ENCODE data around the gene ALAS1. TPM values are rescaled to one million over a fixed set of nuclear protein-coding genes. Genes with fewer than 3 reads are reported as not detected.

Gene ALAS1
- total and polyA plus RNA-seq, 8 donors: 19.6 to 75.3 (median 39.1) TPM

DNA sequence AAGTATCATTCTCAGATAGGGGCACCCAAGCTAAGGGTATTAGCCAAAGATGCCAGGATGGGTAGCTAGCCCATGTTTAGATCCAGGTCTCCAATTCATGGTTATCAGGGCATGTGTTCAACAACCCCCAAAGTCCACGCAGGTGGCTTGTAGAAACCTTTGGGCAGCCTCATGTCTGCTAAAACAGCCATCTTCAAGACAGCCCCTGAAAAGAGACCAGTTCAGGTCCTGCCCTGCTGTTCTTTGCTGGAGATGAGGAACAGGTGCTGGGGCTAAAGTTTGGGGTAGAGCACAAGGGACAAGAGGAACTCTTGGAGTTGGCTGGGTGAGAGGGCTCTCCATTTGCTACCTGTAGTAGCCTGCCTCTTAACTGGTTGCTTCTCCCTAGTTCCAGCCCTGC, 52.2 kb downstream of the ALAS1 start:
- H3K4me1 ChIP-seq: peaks cover 20 to 63% (median 37%) of the 10 kb centered on the region in 4 donors
- WGBS, 5 donors: 59 to 88% (median 64%) methylated on average over 1 of the region's 1 CpG
- intact Hi-C loops (cut with DNase I; ENCODE audit: low total_unique reads): no loop called here
- TF ChIP-seq POLR2A (IDR thresholded peaks at IDR 0.05) (no peak), POLR2AphosphoS5 (IDR thresholded peaks at IDR 0.05) (no peak), EP300 (IDR thresholded peaks at IDR 0.05) (no peak)
- no peak overlapping the region for H3K4me3 ChIP-seq
- H3K27ac ChIP-seq: no peak overlapping the region
- no peaks in the 10 kb centered on the region for H3K9me3 ChIP-seq
- DNase-seq: no peak
- H3K27me3 ChIP-seq: no peaks in the 10 kb centered on the region
- H3K36me3 ChIP-seq: peaks cover 29 to 77% (median 73%) of the 10 kb centered on the region in 4 donors

DNA sequence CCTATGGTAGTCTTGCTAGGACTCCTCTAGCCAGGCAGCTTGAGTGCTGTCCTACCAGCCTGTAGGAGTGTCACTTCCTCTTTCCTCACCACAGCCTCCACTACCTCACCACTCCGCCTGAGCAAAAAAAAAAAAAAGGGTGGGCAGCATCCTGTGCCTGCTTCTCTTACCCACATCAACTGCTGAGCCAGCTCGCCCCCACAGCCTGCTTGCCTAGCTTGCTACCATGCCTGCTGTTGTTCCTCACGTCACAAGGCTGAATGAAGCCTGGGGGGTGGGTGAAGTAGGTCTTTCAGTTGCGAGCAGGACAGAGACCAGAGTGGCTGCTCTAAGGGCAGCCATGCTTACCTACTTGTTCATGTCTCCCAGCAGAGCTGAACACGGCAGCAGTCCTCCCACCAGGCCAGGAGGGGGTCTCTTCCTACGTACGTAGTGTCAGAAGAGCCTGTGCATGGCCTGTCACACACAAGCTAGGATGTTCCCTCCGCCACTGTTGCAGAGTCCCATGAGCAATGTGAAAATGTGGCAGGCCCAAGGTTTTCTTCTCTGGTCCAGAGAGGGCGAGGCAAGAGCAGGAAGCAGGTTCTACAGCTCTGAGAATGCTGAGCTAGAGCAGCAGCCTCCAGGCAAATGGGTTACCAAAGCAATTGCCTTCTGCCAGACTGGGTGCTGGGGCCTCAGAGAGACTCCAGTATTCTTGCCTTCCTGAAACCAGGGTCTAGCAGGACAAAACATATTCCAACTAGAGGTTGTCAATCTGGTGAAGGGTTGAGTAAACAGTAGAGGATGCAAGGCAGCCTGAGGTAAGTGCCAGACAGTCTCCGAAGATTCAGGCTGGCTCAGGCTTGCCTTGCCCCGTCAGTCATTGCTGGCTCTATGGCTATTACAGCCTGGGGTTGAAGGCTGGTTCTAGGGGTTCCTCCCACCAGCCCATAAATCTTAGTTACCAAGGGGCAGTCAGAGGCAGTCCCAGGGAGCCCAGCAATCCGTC, 55.6 kb downstream of the ALAS1 start:
- intact Hi-C loops (cut with DNase I; ENCODE audit: low total_unique reads): no loop called here
- peaks cover 63 to 100% (median 99%) of the 10 kb centered on the region in 4 donors for H3K36me3 ChIP-seq
- TF ChIP-seq POLR2AphosphoS5 (IDR thresholded peaks at IDR 0.05): peak in 1 of 3 donors; percentile 32
- TF ChIP-seq, protein P1, sequence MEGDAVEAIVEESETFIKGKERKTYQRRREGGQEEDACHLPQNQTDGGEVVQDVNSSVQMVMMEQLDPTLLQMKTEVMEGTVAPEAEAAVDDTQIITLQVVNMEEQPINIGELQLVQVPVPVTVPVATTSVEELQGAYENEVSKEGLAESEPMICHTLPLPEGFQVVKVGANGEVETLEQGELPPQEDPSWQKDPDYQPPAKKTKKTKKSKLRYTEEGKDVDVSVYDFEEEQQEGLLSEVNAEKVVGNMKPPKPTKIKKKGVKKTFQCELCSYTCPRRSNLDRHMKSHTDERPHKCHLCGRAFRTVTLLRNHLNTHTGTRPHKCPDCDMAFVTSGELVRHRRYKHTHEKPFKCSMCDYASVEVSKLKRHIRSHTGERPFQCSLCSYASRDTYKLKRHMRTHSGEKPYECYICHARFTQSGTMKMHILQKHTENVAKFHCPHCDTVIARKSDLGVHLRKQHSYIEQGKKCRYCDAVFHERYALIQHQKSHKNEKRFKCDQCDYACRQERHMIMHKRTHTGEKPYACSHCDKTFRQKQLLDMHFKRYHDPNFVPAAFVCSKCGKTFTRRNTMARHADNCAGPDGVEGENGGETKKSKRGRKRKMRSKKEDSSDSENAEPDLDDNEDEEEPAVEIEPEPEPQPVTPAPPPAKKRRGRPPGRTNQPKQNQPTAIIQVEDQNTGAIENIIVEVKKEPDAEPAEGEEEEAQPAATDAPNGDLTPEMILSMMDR (IDR thresholded peaks at IDR 0.05): no peak
- TF ChIP-seq EP300 (IDR thresholded peaks at IDR 0.05): no peak
- no peak for TF ChIP-seq POLR2A (IDR thresholded peaks at IDR 0.05)
- H3K4me3 ChIP-seq: peak overlapping the region in 1 of 4 donors; percentile 13
- DNase-seq: peak; percentile 48 to 78
- 62 to 77% (median 70%) methylated on average over 10 to 12 of the region's 12 CpGs for WGBS, 5 donors
- peak overlapping the region; percentile 19 to 78 (median 60) for H3K27ac ChIP-seq
- no peaks in the 10 kb centered on the region for H3K27me3 ChIP-seq
- H3K9me3 ChIP-seq: no peaks in the 10 kb centered on the region
- H3K4me1 ChIP-seq: peaks cover 7 to 42% (median 23%) of the 10 kb centered on the region in 4 donors

DNA sequence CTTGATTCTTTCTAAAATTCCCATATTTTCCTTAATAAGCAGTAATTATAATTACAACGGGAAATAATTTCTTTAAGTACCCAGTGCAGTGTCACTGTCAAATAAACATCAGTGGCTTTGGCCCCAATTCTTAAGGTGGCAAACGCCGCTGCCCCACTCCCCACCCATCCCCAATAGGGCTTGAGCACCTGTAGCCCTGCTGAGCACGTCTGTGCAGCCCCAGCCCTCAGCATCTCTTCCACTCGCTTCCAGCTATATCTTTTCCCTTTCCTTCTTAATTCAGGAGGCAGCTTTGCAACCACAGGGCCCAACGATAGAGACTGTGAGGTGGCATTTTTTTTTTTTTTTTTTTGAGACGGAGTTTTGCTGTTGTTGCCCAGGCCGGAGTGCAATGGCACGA, 56.6 kb downstream of the ALAS1 start:
- intact Hi-C loops (cut with DNase I; ENCODE audit: low total_unique reads): no loop called here

DNA sequence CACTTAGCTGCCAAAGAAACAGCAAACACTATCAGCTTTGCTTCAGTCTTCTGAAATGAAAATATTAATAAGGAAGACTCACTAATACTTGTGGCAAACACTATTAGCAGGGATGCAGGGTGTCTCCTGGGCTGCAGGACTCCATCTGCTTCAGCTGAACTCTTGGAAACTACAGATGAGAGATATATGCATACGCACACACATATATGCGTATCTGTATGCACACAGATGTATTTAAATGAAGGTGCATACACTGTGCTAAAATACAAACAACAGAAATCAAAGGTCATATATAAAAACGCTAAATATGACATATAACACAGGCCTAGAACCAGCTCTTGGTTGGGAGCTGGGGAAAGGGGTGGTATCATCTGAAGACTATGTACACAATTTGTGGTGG, 58.2 kb downstream of the ALAS1 start:
- DNase-seq: no peak
- Histone ChIP-seq H3K9me3 (no peaks in the 10 kb centered on the region), H3K36me3 (peaks cover 89 to 100% (median 99%) of the 10 kb centered on the region in 4 donors), H3K4me1 (peaks cover 7 to 44% (median 23%) of the 10 kb centered on the region in 4 donors), H3K27me3 (no peaks in the 10 kb centered on the region), H3K4me3 (no peak overlapping the region), H3K27ac (no peak overlapping the region)
- intact Hi-C loops (cut with DNase I; ENCODE audit: low total_unique reads): no loop called here
- 71 to 86% (median 73%) methylated on average over 3 of the region's 3 CpGs for WGBS, 5 donors
- TF ChIP-seq POLR2AphosphoS5 (IDR thresholded peaks at IDR 0.05) (no peak), EP300 (IDR thresholded peaks at IDR 0.05) (no peak), POLR2A (IDR thresholded peaks at IDR 0.05) (no peak)

More for the DNA sequence above, 56.6 kb downstream of the ALAS1 start:
- H3K9me3 ChIP-seq: no peaks in the 10 kb centered on the region
- H3K27me3 ChIP-seq: no peaks in the 10 kb centered on the region
- H3K4me1 ChIP-seq: peaks cover 7 to 48% (median 23%) of the 10 kb centered on the region in 4 donors
- DNase-seq: no peak
- WGBS, 5 donors: 72 to 81% (median 76%) methylated on average over 9 of the region's 9 CpGs
- peaks cover 73 to 100% (median 99%) of the 10 kb centered on the region in 4 donors for H3K36me3 ChIP-seq
- TF ChIP-seq EP300 (IDR thresholded peaks at IDR 0.05) (no peak), POLR2A (IDR thresholded peaks at IDR 0.05) (no peak), POLR2AphosphoS5 (IDR thresholded peaks at IDR 0.05) (no peak)
- TF ChIP-seq, protein P1 (IDR thresholded peaks at IDR 0.05): no peak
- H3K4me3 ChIP-seq: no peak overlapping the region
- H3K27ac ChIP-seq: peak overlapping the region in 1 of 5 donors; percentile 78

DNA sequence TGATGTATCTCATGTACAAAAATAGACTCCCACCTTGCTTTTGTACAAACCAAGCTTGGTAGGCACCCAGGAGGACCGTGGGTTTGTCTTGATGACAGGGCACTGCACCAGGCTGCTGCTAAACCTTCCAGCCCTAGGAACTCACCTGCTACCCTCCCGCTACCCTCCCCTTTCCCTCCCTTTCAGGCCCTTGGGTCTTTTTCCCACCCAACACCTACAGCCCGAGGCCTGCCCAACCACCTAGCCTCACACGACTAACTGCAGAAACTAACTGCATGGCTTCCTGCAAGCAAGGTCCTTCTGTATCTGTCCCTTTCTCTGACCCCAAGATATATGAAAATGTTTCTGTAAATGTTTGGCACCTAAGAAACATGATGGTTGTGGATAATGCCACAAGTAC, 58.7 kb downstream of the ALAS1 start:
- DNase-seq: no peak
- H3K4me3 ChIP-seq: no peak overlapping the region
- H3K27ac ChIP-seq: no peak overlapping the region
- peaks cover 7 to 39% (median 23%) of the 10 kb centered on the region in 4 donors for H3K4me1 ChIP-seq
- peaks cover 94 to 100% (median 99%) of the 10 kb centered on the region in 4 donors for H3K36me3 ChIP-seq
- 74 to 85% (median 82%) methylated on average over 4 of the region's 4 CpGs for WGBS, 5 donors
- TF ChIP-seq POLR2A (IDR thresholded peaks at IDR 0.05) (no peak), EP300 (IDR thresholded peaks at IDR 0.05) (no peak), POLR2AphosphoS5 (IDR thresholded peaks at IDR 0.05) (no peak)
- TF ChIP-seq, protein P1 (IDR thresholded peaks at IDR 0.05): no peak
- no peaks in the 10 kb centered on the region for H3K27me3 ChIP-seq
- intact Hi-C loops (cut with DNase I; ENCODE audit: low total_unique reads): no loop called here
- H3K9me3 ChIP-seq: no peaks in the 10 kb centered on the region
